K562 (cell line): ENCODE data around the gene PITHD1. TPM values are rescaled to one million over a fixed set of nuclear protein-coding genes. Genes with fewer than 3 reads are reported as not detected.
A peak's percentile ranks its signal among the peaks of the same experiment; 100 is the strongest.

Experiments used
- ATAC-seq: fragments of 200-7000 bp; cut with Tn5 transposase; 3 replicates; pipeline ENCODE4 v1.9.1; 2020; ENCODE audit warnings: moderate library complexity
- BruUV-seq: library from RNA; stranded (reverse); fragments of 400-500 nt; replicated peaks from 2 replicates; lab custom pipeline; 2021; lab: Mats Ljungman, UMichigan
- CTCF ChIA-PET: fragments of 300-600 bp; formaldehyde crosslinking; extraction: SDS; loops from one replicate; lab custom pipeline; 2021; ENCODE audit warnings: low intra/inter-chr PET ratio; lab: Yijun Ruan, JAX
- POLR2A ChIA-PET: fragments of 300-600, 350-650 bp; sonication (Branson Sonifier 250); formaldehyde crosslinking; extraction: SDS; loops from one replicate; lab custom pipeline; 2021; ENCODE audit warnings: antibody characterized with exemption, inconsistent platforms; lab: Yijun Ruan, JAX
- DNase-seq, 4 experiments: peaks; one replicate each; pipeline versions ENCODE4 v3.0.0 to v3.0.0-alpha.2; 2011 to 2018; ENCODE audit warnings: low spot score in 3 of 4, mixed read lengths in 3 of 4; ENCODE audit errors: extremely low read depth in 1 of 4
- FAIRE-seq: peaks from 2 replicates; lab custom pipeline; 2011; peaks lifted over from hg19 to GRCh38; lab: Jason Lieb, UNC
- H2AFZ ChIP-seq: 2 replicates; pipeline ENCODE4 v1.6.0; 2011; ENCODE audit warnings: low read depth, low read length, control low read depth, inconsistent platforms
- H3K27ac ChIP-seq: fragments of 200-600 bp; 3 replicates; pipeline ENCODE4 v1.8.0; 2011; ENCODE audit warnings: low read depth, mild to moderate bottlenecking, control low read depth, inconsistent platforms, low read length, moderate library complexity, mixed read lengths; ENCODE audit errors: extremely low read depth
- H3K27me3 ChIP-seq, 2 experiments: fragments of 300-600 bp in 1 of 2; 2 replicates in 1 of 2; 3 replicates in 1 of 2; pipeline versions ENCODE4 v1.6.0 to v1.8.0; 2011; ENCODE audit warnings: inconsistent platforms in 2 of 2, low read length in 2 of 2, mild to moderate bottlenecking in 1 of 2, mixed read lengths in 1 of 2, moderate library complexity in 1 of 2; ENCODE audit not compliant: control insufficient read depth in 2 of 2, insufficient read depth in 2 of 2
- H3K36me3 ChIP-seq: fragments of 300-600 bp; 3 replicates; pipeline ENCODE4 v1.8.0; 2011; ENCODE audit warnings: mild to moderate bottlenecking, low read length, inconsistent platforms; ENCODE audit not compliant: control insufficient read depth, insufficient read depth
- H3K4me1 ChIP-seq, 2 experiments: fragments of 200-600 bp in 1 of 2; replicated peaks in 1 of 2; 2 replicates in 1 of 2; 3 replicates in 1 of 2; pipeline versions ENCODE4 v1.5.1 to v1.8.0; 2011; ENCODE audit warnings: inconsistent platforms in 2 of 2, low read length in 2 of 2, mild to moderate bottlenecking in 1 of 2, mixed read lengths in 1 of 2, moderate library complexity in 1 of 2; ENCODE audit not compliant: control insufficient read depth in 2 of 2, insufficient read depth in 2 of 2
- H3K4me2 ChIP-seq: 2 replicates; pipeline ENCODE4 v1.6.1; 2011; ENCODE audit warnings: low read length, control low read depth, inconsistent platforms, mixed read lengths; ENCODE audit not compliant: insufficient read depth
- H3K4me3 ChIP-seq: fragments of 200-600 bp; sonication (generic), shearing (Covaris generic); 2 replicates; pipeline ENCODE4 v1.5.1; 2016; ENCODE audit warnings: control low read depth, inconsistent platforms
- H3K79me2 ChIP-seq: fragments of 200-600 bp; 3 replicates; pipeline ENCODE4 v1.8.0; 2011; ENCODE audit warnings: low read length, inconsistent platforms; ENCODE audit not compliant: control insufficient read depth, insufficient read depth
- H3K9ac ChIP-seq, 2 experiments: 2 replicates each; pipeline versions ENCODE4 v1.6.0 to v1.6.1; 2011; ENCODE audit warnings: low read depth in 2 of 2, low read length in 2 of 2, control low read depth in 1 of 2, inconsistent platforms in 1 of 2, mild to moderate bottlenecking in 1 of 2, mixed read lengths in 1 of 2; ENCODE audit not compliant: insufficient read depth in 1 of 2
- H3K9me1 ChIP-seq: one replicate; pipeline ENCODE4 v1.6.0; 2011; ENCODE audit warnings: inconsistent platforms, mild to moderate bottlenecking, low read length, moderate library complexity; ENCODE audit not compliant: control insufficient read depth, insufficient read depth
- H3K9me3 ChIP-seq: replicated peaks from 2 replicates; pipeline ENCODE4 v1.5.1; 2011; ENCODE audit warnings: low read depth, low read length, inconsistent platforms; ENCODE audit not compliant: control insufficient read depth, insufficient read depth
- H4K20me1 ChIP-seq: replicated peaks from 2 replicates; pipeline ENCODE4 v1.6.1; 2011; ENCODE audit warnings: low read length, inconsistent platforms, mixed read lengths; ENCODE audit not compliant: control insufficient read depth, insufficient read depth
- HDGF ChIP-seq: fragments of 450-650 bp; IDR thresholded peaks from 2 replicates; pipeline ENCODE4 v1.6.1; 2016
- KLF16 ChIP-seq: IDR thresholded peaks from 2 replicates; pipeline ENCODE4 v1.6.1; 2016; ENCODE audit warnings: antibody characterized with exemption
- NUFIP1 ChIP-seq: fragments of 450-650 bp; IDR thresholded peaks from 2 replicates; pipeline ENCODE4 v1.6.1; 2018; ENCODE audit not compliant: partially characterized antibody
- OTX1 ChIP-seq: fragments of 450-650 bp; formaldehyde crosslinking; IDR thresholded peaks from 2 replicates; pipeline ENCODE4 v1.4.0; 2022; ENCODE audit warnings: mild to moderate bottlenecking
- PHF20 ChIP-seq: fragments of 450-650 bp; IDR thresholded peaks from 2 replicates; pipeline ENCODE4 v1.6.1; 2018; ENCODE audit not compliant: partially characterized antibody
- PURB ChIP-seq: sonication (generic); formaldehyde crosslinking; IDR thresholded peaks from 2 replicates; pipeline ENCODE4 v1.9.0; 2021; ENCODE audit warnings: low read depth, mild to moderate bottlenecking, missing genetic modification reagents
- STAT5A ChIP-seq: IDR thresholded peaks from 2 replicates; pipeline ENCODE4 v1.6.1; 2012; ENCODE audit warnings: low read length, inconsistent platforms, borderline replicate concordance
- TAF15 ChIP-seq: fragments of 200-400 bp; formaldehyde crosslinking; IDR thresholded peaks from 2 replicates; pipeline ENCODE4 v1.6.1; 2017; ENCODE audit warnings: mild to moderate bottlenecking, low read depth, low read length, moderate library complexity
- THRA ChIP-seq: fragments of 450-650 bp; IDR thresholded peaks from 2 replicates; pipeline ENCODE4 v1.6.1; 2017; ENCODE audit warnings: mild to moderate bottlenecking, moderate library complexity
- ZNF121 ChIP-seq: sonication (generic); formaldehyde crosslinking; conservative IDR thresholded peaks from 2 replicates; pipeline ENCODE4 v1.8.0; 2022; ENCODE audit warnings: missing genetic modification reagents
- ZNF197 ChIP-seq: fragments of 200-800 bp; sonication (Bioruptor generic); IDR thresholded peaks from 2 replicates; pipeline ENCODE4 v1.6.1; 2016; ENCODE audit warnings: low read depth, missing genetic modification characterization, missing compliant biosample characterization
- ZNF395 ChIP-seq: fragments of 200-800 bp; sonication (Bioruptor generic); IDR thresholded peaks from 2 replicates; pipeline ENCODE4 v1.6.1; 2017; ENCODE audit warnings: missing genetic modification characterization, missing compliant biosample characterization
- ZNF668 ChIP-seq: fragments of 250-450 bp; sonication (Bioruptor Pico); IDR thresholded peaks from 2 replicates; pipeline ENCODE4 v1.8.0; 2022; ENCODE audit warnings: mild to moderate bottlenecking, inconsistent platforms
- WGBS: fragments of 100-300 bp; shearing (Covaris generic); methylation state at CpG from one replicate; pipeline ENCODE4 v1.1.6; 2016; ENCODE audit warnings: low coverage, mixed read lengths; ENCODE audit not compliant: insufficient coverage; ENCODE audit errors: missing lambda C conversion rate; 5-methylcytosine and 5-hydroxymethylcytosine counted together
- in situ Hi-C: fragments of 300-500 bp; cut with MboI; formaldehyde crosslinking; loops from 4 replicates; pipeline ENCODE4 v1.15.0; 2018; ENCODE audit warnings: inconsistent platforms, mixed read lengths
- intact Hi-C: fragments of 100-400 bp; cut with micrococcal nuclease; formaldehyde crosslinking; loops from 2 replicates; pipeline ENCODE4 v1.14.2; 2022
- polyA plus RNA-seq, 8 experiments: library from polyadenylated mRNA; depleted of rRNA in 4 of 8; stranded (reverse) in 5 of 8; unstranded in 3 of 8; fragments of >200 nt; fragmentation: Nextera tagmentation in 2 of 8; fragmentation: Illumina TruSeq in 1 of 8; extraction: Ambion mirVana in 2 of 8; extraction: Trizol in 1 of 8; gene quantifications; 2 replicates each; pipeline versions ENCODE4 v1.2.1 to v1.2.3, GENCODE V29; 2011 to 2014; ENCODE audit warnings: inconsistent platforms in 1 of 8, missing spikeins in 1 of 8
- total RNA-seq, 7 experiments: library from RNA; depleted of rRNA in 6 of 7; stranded (reverse); fragments of >200 nt in 6 of 7; fragmentation: Illumina TruSeq in 2 of 7; extraction: Trizol in 2 of 7; gene quantifications; 2 replicates each; pipeline versions ENCODE4 v1.2.1 to v1.2.3, GENCODE V29; 2011 to 2021; ENCODE audit warnings: low replicate concordance in 1 of 7

Gene PITHD1
- total and polyA plus RNA-seq, 9 of the 15 experiments (the other 6 are each of a cell fraction or from before 2014, with no cell fraction given) = 46.5 to 175 (median 149) TPM

GRCh38 chr1:23736437-23737134 is 41.6 kb upstream of the PITHD1 start:
- intact Hi-C loops (no loop called here), in situ Hi-C loops (no loop called here)
- H3K36me3 ChIP-seq = no peaks in the 10 kb centered on the region; the same call in 1 of the 3 replicates
- TF ChIP-seq OTX1 = no peak
- no peak for TF ChIP-seq PURB (CRISPR knock-in tag)
- TF ChIP-seq KLF16 = no peak
- TF ChIP-seq ZNF121 (CRISPR knock-in tag) = peak; percentile 30; the same call in 1 of the 2 replicates
- no peaks in the 10 kb centered on the region for H3K9me1 ChIP-seq
- ChIA-PET POLR2A (interaction anchor here (0.8 to 2.6 kb wide), 3 partner anchors 11 to 45 kb away, joined by 4 to 6 read pairs (median 5); partner anchors contain the start of gene RPL11), CTCF (no interaction called here)
- WGBS = 95% methylated on average over 7 of the region's 7 CpGs
- peaks cover 4 to 15% of the 10 kb centered on the region in 2 experiments; a peak in 3 of 5 replicates for H3K4me1 ChIP-seq
- H3K79me2 ChIP-seq = 0 out of 3 replicates have a peak, but pooled peaks cover 3% of the 10 kb centered on the region
- H3K4me2 ChIP-seq = no peak overlapping the region
- no peaks in the 10 kb centered on the region for H4K20me1 ChIP-seq
- no peaks in the 10 kb centered on the region for H3K9me3 ChIP-seq
- no peak for ATAC-seq
- no peak for FAIRE-seq
- BruUV-seq = no TSS peak
- no peak overlapping the region for H3K4me3 ChIP-seq
- H3K9ac ChIP-seq = no peak overlapping the region
- no peak for DNase-seq
- H3K27me3 ChIP-seq = no peaks in the 10 kb centered on the region
- no peak overlapping the region for H2AFZ ChIP-seq
- H3K27ac ChIP-seq = no peak overlapping the region

GRCh38 chr1:23741609-23742008 is 36.6 kb upstream of the PITHD1 start:
- WGBS = 60% methylated on average over 5 of the region's 5 CpGs
- no peaks in the 10 kb centered on the region for H3K9me3 ChIP-seq
- FAIRE-seq (no peak), ATAC-seq (no peak), DNase-seq (no peak)
- 0 out of 3 replicates have a peak overlapping the region, but pooled peaks have one; percentile 6 for H3K27ac ChIP-seq
- H3K4me3 ChIP-seq = no peak overlapping the region
- in situ Hi-C loops = no loop called here
- peak overlapping the region; percentile 10; the same call in 1 of the 2 replicates for H3K4me2 ChIP-seq
- no peaks in the 10 kb centered on the region for H3K27me3 ChIP-seq
- H3K79me2 ChIP-seq = peaks cover 48% of the 10 kb centered on the region
- H4K20me1 ChIP-seq = peaks cover 14% of the 10 kb centered on the region; the same call in 1 of the 2 replicates
- no TSS peak for BruUV-seq
- peaks cover 16% of the 10 kb centered on the region for H3K36me3 ChIP-seq
- POLR2A ChIA-PET = interaction anchor here (0.8 to 2.0 kb wide), 2 partner anchors 48 to 50 kb away, joined by 3 to 5 read pairs; partner anchors contain the start of gene RPL11
- H3K9ac ChIP-seq = peak overlapping the region in 1 of 2 experiments; percentile 7; a peak in 1 of 4 replicates
- intact Hi-C loops = loop anchor here (5.0 kb wide), 1 partner anchor 184 kb away; the partner anchor contains the start of gene ID3
- CTCF ChIA-PET = interaction anchor here (0.6 kb wide), 1 partner anchor 34 kb away, joined by 4 read pairs; no protein-coding TSS in a partner anchor
- peaks cover 23 to 25% of the 10 kb centered on the region in 2 experiments for H3K4me1 ChIP-seq
- H3K9me1 ChIP-seq = no peaks in the 10 kb centered on the region
- H2AFZ ChIP-seq = peak overlapping the region; percentile 16; the same call in 1 of the 2 replicates
- no peak for TF ChIP-seq TAF15
- TF ChIP-seq ZNF668 (CRISPR knock-in tag) = no peak
- TF ChIP-seq PHF20 = no peak
- no peak for TF ChIP-seq HDGF
- TF ChIP-seq THRA = no peak
- TF ChIP-seq STAT5A = no peak
- TF ChIP-seq NUFIP1 = no peak
- no peak for TF ChIP-seq ZNF197
- 0 out of 2 replicates have a peak, but pooled peaks have one; percentile 35 for TF ChIP-seq ZNF395 (CRISPR knock-in tag)
